ENCODE results near the gene OR2J2.
"Not testable (repeated sequence)": the region's sequence is repeated elsewhere in the genome, so short reads cannot be mapped to it uniquely, and the experiment has no call there.

- not testable (repeated sequence) for TF ChIP-seq CTCF, SSRP1 (CRISPR knock-in tag; IDR thresholded peaks at IDR 0.05)
Measured at GRCh38 chr6:29155182-29155581, 15.5 kb upstream of the OR2J2 start.
